Measurements from ENCODE around the gene EXOC7. TPM values are rescaled to one million over a fixed set of nuclear protein-coding genes. Genes with fewer than 3 reads are reported as not detected.

EXOC7 gene
- total RNA-seq, 3 donors from 2014 or later (not counting 1 experiment from before 2014, with no cell fraction given) = 130 to 149 (median 142) TPM

DNA sequence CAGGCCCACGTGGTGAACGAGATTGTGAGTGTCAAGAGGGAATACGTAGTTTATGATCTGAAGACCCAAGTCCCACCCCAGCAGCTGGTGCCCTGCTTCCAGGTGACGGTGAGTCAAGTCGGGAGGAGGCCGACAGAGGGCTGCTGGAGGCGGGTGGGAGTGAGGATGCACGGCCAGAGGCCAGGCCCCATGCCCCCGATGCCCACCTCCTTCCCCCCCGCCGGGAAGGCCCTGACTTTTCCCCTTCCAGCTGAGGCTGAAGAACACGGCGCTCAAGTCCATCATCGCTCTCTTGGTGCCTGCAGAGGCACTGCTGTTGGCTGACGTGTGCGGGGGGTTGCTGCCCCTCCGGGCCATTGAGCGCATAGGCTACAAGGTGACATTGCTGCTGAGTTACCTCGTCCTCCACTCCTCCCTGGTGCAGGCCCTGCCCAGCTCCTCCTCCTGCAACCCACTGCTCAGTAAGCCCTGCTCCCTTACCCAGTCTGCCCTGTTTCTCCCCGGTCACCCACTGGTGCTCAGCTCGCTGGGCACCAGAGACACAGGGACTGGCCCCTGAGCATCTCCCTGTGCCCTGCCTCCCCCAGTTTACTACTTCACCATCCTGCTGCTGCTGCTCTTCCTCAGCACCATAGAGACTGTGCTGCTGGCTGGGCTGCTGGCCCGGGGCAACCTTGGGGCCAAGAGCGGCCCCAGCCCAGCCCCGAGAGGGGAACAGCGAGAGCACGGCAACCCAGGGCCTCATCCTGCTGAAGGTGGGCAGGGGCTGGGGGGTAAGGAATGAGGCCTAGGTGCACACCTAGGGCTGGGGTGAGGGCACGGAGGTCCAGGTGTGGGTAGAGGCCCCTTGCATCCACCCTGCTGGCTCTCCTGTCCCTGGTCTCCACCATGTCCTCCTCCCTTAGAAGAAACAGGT lies 22.0 kb downstream of the EXOC7 start:
- H3K27ac ChIP-seq (ENCODE audit: low read length) = no peak overlapping the region
- Mint-ChIP-seq H3K9me3 (no peaks in the 10 kb centered on the region), H3K27me3 (ENCODE audit: low read depth in 2 of 2) (peaks cover 10 to 19% of the 10 kb centered on the region in 2 donors), H3K4me1 (peaks cover 9 to 16% of the 10 kb centered on the region in 2 donors), H3K4me3 (no peak overlapping the region), H3K36me3 (no peaks in the 10 kb centered on the region), H3K27ac (peak overlapping the region in 1 of 2 donors; percentile 37)
- H3K36me3 ChIP-seq (ENCODE audit: control insufficient read depth, insufficient read depth, low read length) = peaks cover 41% of the 10 kb centered on the region
- H3K9me3 ChIP-seq (ENCODE audit: control insufficient read depth, insufficient read depth, low read length) = no peaks in the 10 kb centered on the region
- TF ChIP-seq, protein P1, sequence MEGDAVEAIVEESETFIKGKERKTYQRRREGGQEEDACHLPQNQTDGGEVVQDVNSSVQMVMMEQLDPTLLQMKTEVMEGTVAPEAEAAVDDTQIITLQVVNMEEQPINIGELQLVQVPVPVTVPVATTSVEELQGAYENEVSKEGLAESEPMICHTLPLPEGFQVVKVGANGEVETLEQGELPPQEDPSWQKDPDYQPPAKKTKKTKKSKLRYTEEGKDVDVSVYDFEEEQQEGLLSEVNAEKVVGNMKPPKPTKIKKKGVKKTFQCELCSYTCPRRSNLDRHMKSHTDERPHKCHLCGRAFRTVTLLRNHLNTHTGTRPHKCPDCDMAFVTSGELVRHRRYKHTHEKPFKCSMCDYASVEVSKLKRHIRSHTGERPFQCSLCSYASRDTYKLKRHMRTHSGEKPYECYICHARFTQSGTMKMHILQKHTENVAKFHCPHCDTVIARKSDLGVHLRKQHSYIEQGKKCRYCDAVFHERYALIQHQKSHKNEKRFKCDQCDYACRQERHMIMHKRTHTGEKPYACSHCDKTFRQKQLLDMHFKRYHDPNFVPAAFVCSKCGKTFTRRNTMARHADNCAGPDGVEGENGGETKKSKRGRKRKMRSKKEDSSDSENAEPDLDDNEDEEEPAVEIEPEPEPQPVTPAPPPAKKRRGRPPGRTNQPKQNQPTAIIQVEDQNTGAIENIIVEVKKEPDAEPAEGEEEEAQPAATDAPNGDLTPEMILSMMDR (IDR thresholded peaks at IDR 0.05) = no peak
- 90% methylated on average over 27 of the region's 27 CpGs for WGBS (ENCODE audit: insufficient coverage)
- peaks cover 13% of the 10 kb centered on the region for H3K27me3 ChIP-seq (ENCODE audit: control insufficient read depth, insufficient read depth, low read length)
- intact Hi-C loops (cut with micrococcal nuclease) = no loop called here
- H3K4me1 ChIP-seq (ENCODE audit: control insufficient read depth, insufficient read depth, low read length) = peaks cover 20% of the 10 kb centered on the region
- H3K4me3 ChIP-seq (ENCODE audit: low read length) = no peak overlapping the region
- ATAC-seq (no peak), DNase-seq (no peak)

DNA sequence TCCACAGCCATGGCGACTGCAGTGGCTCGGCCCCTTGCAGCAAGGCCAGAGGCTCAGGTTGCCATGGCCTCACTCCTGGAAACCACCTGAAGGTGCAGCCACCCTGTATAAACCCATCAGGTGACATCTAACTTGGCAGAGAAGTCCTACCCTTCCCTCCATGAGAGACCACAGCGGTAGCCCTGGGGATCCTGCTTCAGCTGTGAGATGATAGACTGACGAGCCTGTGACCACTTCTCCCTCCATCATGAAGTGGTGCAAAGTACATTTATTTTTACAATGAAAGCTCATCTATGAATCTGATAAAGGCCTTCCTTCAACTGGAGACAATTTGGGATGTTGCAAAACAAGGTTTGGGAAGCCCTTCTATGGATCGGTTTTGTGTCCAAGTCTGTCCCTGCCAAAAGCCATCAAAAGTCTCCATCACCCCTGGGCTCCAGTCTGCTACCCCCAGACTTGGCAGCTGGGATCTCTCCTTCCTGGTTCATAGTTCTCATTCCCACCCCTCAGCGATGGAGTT lies 22.8 kb downstream of the EXOC7 start:
- peaks cover 34% of the 10 kb centered on the region for H3K36me3 ChIP-seq (ENCODE audit: control insufficient read depth, insufficient read depth, low read length)
- no peak overlapping the region for H3K4me3 Mint-ChIP-seq
- no peak for ATAC-seq
- intact Hi-C loops (cut with micrococcal nuclease) = no loop called here
- peaks cover 20% of the 10 kb centered on the region for H3K27me3 ChIP-seq (ENCODE audit: control insufficient read depth, insufficient read depth, low read length)
- H3K4me3 ChIP-seq (ENCODE audit: low read length) = no peak overlapping the region
- H3K4me1 Mint-ChIP-seq = peaks cover 10 to 19% of the 10 kb centered on the region in 2 donors
- H3K9me3 ChIP-seq (ENCODE audit: control insufficient read depth, insufficient read depth, low read length) = no peaks in the 10 kb centered on the region
- H3K27me3 Mint-ChIP-seq (ENCODE audit: low read depth in 2 of 2) = peaks cover 12 to 21% of the 10 kb centered on the region in 2 donors
- no peak overlapping the region for H3K27ac Mint-ChIP-seq
- TF ChIP-seq, protein P1 (IDR thresholded peaks at IDR 0.05) = no peak
- peak in 1 of 2 donors; percentile 22 for DNase-seq
- H3K4me1 ChIP-seq (ENCODE audit: control insufficient read depth, insufficient read depth, low read length) = peaks cover 27% of the 10 kb centered on the region
- no peaks in the 10 kb centered on the region for H3K36me3 Mint-ChIP-seq
- no peaks in the 10 kb centered on the region for H3K9me3 Mint-ChIP-seq
- no peak overlapping the region for H3K27ac ChIP-seq (ENCODE audit: low read length)
- WGBS (ENCODE audit: insufficient coverage) = 70% methylated on average over 5 of the region's 6 CpGs

DNA sequence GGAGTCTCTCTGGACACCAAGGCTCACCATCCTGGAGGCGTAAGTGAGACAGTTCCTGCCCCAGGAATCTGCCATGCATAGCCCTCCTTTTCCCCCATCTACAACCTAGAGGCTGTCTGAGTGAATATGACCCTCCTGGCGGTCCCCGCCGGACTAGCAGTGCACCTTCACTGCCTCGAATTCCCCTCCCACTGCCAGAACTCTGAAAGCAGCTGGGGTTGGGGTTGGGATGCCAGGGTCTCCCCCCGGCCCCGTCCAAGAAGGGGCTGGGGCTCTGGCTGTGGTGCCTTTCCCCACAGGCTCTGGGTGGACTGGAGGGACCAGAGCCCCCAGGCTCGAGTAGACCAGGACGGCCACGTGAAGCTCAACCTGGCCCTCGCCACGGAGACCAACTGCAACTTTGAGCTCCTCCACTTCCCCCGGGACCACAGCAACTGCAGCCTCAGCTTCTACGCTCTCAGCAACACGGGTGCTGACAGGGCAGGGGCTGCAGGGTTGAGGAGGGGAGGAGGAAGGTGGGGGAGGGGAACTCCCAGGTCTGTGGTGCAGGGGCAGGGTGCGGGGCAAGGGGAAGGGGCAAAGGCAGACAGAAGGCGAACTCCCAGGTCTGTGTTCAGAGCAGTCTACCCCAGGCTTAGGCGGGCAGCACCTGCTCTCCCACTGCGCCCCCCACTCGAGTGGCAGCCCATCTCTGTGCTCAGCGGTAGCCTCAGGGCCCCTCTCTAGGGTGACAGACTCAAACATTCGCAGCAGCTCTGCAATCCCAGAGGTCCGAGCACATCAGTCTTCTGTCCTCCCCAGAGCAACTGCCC lies 23.4 kb downstream of the EXOC7 start:
- H3K9me3 ChIP-seq (ENCODE audit: control insufficient read depth, insufficient read depth, low read length) = no peaks in the 10 kb centered on the region
- peaks cover 18 to 27% of the 10 kb centered on the region in 2 donors for H3K27me3 Mint-ChIP-seq (ENCODE audit: low read depth in 2 of 2)
- no peak overlapping the region for H3K4me3 Mint-ChIP-seq
- peaks cover 28% of the 10 kb centered on the region for H3K36me3 ChIP-seq (ENCODE audit: control insufficient read depth, insufficient read depth, low read length)
- H3K27me3 ChIP-seq (ENCODE audit: control insufficient read depth, insufficient read depth, low read length) = peaks cover 27% of the 10 kb centered on the region
- no peaks in the 10 kb centered on the region for H3K36me3 Mint-ChIP-seq
- TF ChIP-seq, protein P1 (IDR thresholded peaks at IDR 0.05) = no peak
- DNase-seq (peak in 1 of 2 donors; percentile 46), ATAC-seq (peak in 1 of 3 donors; percentile 24)
- no peak overlapping the region for H3K27ac Mint-ChIP-seq
- peaks cover 32% of the 10 kb centered on the region for H3K4me1 ChIP-seq (ENCODE audit: control insufficient read depth, insufficient read depth, low read length)
- WGBS (ENCODE audit: insufficient coverage) = 16% methylated on average over 22 of the region's 23 CpGs
- H3K4me3 ChIP-seq (ENCODE audit: low read length) = no peak overlapping the region
- no peak overlapping the region for H3K27ac ChIP-seq (ENCODE audit: low read length)
- no peaks in the 10 kb centered on the region for H3K9me3 Mint-ChIP-seq
- peaks cover 10 to 20% of the 10 kb centered on the region in 2 donors for H3K4me1 Mint-ChIP-seq
- intact Hi-C loops (cut with micrococcal nuclease) = no loop called here

All from natural killer cell (primary cell).